Subcutaneous adipose tissue (tissue), 4 donors: ENCODE data around the gene RNF126. TPM values are rescaled to one million over a fixed set of nuclear protein-coding genes. Genes with fewer than 3 reads are reported as not detected.

ENCODE experiments used
- CTCF ChIP-seq: fragments of 450-650 bp; IDR thresholded peaks from one replicate; pipeline ENCODE4 v1.5.1; 2016; ENCODE audit warnings: low read depth, mild to moderate bottlenecking, control low read depth, antibody characterized with exemption, moderate library complexity
- total RNA-seq, 4 donors: library from RNA; depleted of rRNA; stranded (reverse); fragments of >200 nt; gene quantifications; one replicate each; pipeline ENCODE4 v1.1.0, GENCODE V29; 2016

The RNF126 gene
- total RNA-seq, 4 donors from 2014 or later: 23.3 to 85.9 (median 31.1) TPM

GRCh38 chr19:621819-622218 is 41.2 kb downstream of the RNF126 start:
- no peak for TF ChIP-seq CTCF

DNA sequence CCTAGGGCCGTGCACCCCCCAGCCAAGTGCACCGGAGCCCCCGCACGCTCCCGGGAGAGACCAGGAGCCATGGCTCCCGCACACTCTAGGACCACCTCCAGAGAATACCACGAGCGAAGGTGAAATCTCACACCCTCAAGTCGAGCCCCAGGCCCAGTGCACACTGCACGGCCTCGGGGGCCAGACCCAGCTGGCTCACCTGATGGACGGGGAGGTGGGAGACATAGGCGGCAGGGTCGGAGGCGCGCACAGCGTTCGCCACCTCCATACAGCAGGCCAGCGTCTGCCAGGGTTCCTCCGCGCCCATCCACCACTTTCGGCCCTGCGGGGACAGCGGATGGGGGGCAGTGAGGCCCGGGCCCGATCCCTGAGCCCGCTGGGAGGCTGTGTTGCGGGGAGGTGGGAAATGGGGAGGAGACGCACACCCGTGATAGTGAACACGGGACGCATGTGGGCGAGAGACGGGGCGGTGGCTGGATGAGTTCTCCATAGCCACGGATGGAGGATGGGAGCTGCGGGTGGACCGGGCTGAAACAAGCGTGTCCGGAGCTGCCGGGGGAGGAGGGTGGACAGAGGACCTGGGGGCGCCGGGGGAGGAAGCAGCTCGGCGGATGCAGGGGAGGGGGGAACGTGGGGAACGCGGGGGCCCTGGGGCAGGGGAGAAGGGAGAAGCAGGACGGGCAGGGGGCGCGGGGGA is 42.7 kb downstream of the RNF126 start:
- no peak for TF ChIP-seq CTCF

- TF ChIP-seq CTCF: no peak
Observed at GRCh38 chr19:619286-620002, 43.6 kb downstream of the RNF126 start.

DNA sequence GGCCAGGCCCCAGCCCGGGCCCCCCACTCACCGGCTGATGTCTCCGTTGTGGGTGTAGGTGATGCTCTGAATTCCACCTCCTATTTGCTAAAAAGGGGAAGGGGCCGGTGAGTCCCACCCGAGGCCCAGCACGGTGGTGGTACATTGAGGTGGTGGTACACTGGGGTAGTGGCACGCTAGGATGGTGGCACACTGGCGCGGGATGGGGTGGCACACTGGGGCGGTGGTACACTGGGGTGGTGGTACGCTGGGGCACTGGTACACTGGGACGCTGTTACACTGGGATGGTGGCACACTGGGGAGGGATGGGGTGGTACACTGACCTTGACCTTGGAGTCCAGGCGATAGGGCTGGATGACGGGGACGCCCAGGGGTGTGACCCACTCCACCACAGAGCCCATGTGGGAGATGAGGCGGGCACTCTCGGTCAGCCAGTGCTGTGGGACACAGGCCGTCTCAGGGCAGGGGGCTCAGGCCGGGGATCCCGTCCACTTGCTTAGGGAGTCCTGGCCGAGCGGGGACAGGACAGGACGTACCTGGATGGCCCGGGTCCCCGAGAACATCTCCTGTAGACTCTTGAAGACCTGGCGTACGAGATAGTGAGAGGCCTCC is 44.2 kb downstream of the RNF126 start:
- no peak for TF ChIP-seq CTCF

DNA sequence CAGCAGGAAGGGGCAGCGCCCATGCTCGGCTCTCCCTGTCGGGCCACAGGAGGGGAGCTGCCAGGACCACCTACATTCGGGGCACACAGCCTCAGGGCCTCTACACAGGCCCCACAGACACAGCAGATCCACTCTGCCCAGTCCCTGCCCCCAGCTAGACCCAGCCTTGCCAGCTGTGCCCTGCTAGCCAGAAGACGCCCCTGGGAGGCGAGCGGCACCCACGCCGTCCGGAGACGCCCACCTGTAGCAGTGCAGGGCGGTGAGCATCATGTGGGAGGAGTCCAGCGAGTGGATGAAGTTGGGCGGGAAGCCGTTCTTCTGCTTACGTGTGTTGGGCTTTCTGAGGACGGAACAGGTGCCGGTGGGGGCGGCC is 44.8 kb downstream of the RNF126 start:
- no peak for TF ChIP-seq CTCF

GRCh38 chr19:617551-618246 is 45.3 kb downstream of the RNF126 start:
- no peak for TF ChIP-seq CTCF
